Measurements from ENCODE around the gene HEG1. TPM values are rescaled to one million over a fixed set of nuclear protein-coding genes. Genes with fewer than 3 reads are reported as not detected.
A peak's percentile ranks its signal among the peaks of the same experiment; 100 is the strongest.

HEG1 gene
- total RNA-seq, 1 donor = 199 TPM

- DNase-seq (ENCODE audit: low read depth) = no peak
- no peak for TF ChIP-seq CTCF (IDR thresholded peaks at IDR 0.05; ENCODE audit: insufficient read depth, low read depth, low read length)
- no peak overlapping the region for H3K4me3 ChIP-seq (ENCODE audit: low read depth, low read length)
Observed at GRCh38 chr3:125043599-125044151, 12.1 kb downstream of the HEG1 start.

GRCh38 chr3:125042725-125043406 lies 12.9 kb downstream of the HEG1 start:
- no peak for TF ChIP-seq CTCF (IDR thresholded peaks at IDR 0.05; ENCODE audit: insufficient read depth, low read depth, low read length)
- H3K4me3 ChIP-seq (ENCODE audit: low read depth, low read length) = peak overlapping the region; percentile 21
- peak; percentile 59 for DNase-seq (ENCODE audit: low read depth)

- TF ChIP-seq CTCF (IDR thresholded peaks at IDR 0.05; ENCODE audit: insufficient read depth, low read depth, low read length) = no peak
- DNase-seq (ENCODE audit: low read depth) = no peak
- no peak overlapping the region for H3K4me3 ChIP-seq (ENCODE audit: low read depth, low read length)
Observed at GRCh38 chr3:125039131-125040100, 16.4 kb downstream of the HEG1 start.

- no peak overlapping the region for H3K4me3 ChIP-seq (ENCODE audit: low read depth, low read length)
- TF ChIP-seq CTCF (IDR thresholded peaks at IDR 0.05; ENCODE audit: insufficient read depth, low read depth, low read length) = no peak
Observed at GRCh38 chr3:125037498-125038150, 18.2 kb downstream of the HEG1 start.

GRCh38 chr3:125035217-125035616 lies 20.6 kb downstream of the HEG1 start:
- no peak for DNase-seq (ENCODE audit: low read depth)
- no peak for TF ChIP-seq CTCF (IDR thresholded peaks at IDR 0.05; ENCODE audit: insufficient read depth, low read depth, low read length)
- H3K4me3 ChIP-seq (ENCODE audit: low read depth, low read length) = no peak overlapping the region

More at GRCh38 chr3:125037498-125038150, 18.2 kb downstream of the HEG1 start:
- DNase-seq (ENCODE audit: low read depth) = no peak

GRCh38 chr3:125033616-125034015 lies 22.2 kb downstream of the HEG1 start:
- no peak overlapping the region for H3K4me3 ChIP-seq (ENCODE audit: low read depth, low read length)
- DNase-seq (ENCODE audit: low read depth) = no peak
- TF ChIP-seq CTCF (IDR thresholded peaks at IDR 0.05; ENCODE audit: insufficient read depth, low read depth, low read length) = no peak
